ENCODE measurements around the gene MBD3. TPM values are rescaled to one million over a fixed set of nuclear protein-coding genes. Genes with fewer than 3 reads are reported as not detected.

MBD3 gene
- total RNA-seq, 2 experiments from 2014 or later = 68.9 to 87.5 TPM

GRCh38 chr19:1608359-1609102, 15.9 kb upstream of the MBD3 start:
- Mint-ChIP-seq H3K4me3 (no peak overlapping the region), H3K27me3 (no peaks in the 10 kb centered on the region), H3K9me3 (ENCODE audit: low read depth) (no peaks in the 10 kb centered on the region), H3K36me3 (ENCODE audit: low read depth) (peaks cover 27% of the 10 kb centered on the region), H3K27ac (peak overlapping the region; percentile 14), H3K4me1 (peaks cover 45% of the 10 kb centered on the region)
- peak; percentile 33 for DNase-seq
- no peak for ATAC-seq
- POLR2A ChIA-PET = interaction anchor here (0.6 to 1.1 kb wide), 2 partner anchors 16 to 29 kb away, joined by 3 read pairs; partner anchors contain the start of gene MBD3
- intact Hi-C loops (cut with DNase I, micrococcal nuclease) = loop anchor here (5.0 kb wide), 2 partner anchors 64 to 159 kb away; no protein-coding TSS in a partner anchor
- CTCF ChIA-PET = interaction anchor here (0.7 to 1.7 kb wide), 4 partner anchors 9 to 161 kb away, joined by 3 to 4 read pairs (median 3); no protein-coding TSS in a partner anchor

GRCh38 chr19:1606138-1606651, 13.5 kb upstream of the MBD3 start:
- Mint-ChIP-seq H3K27ac (peak overlapping the region; percentile 99), H3K9me3 (ENCODE audit: low read depth) (no peaks in the 10 kb centered on the region), H3K4me3 (peak overlapping the region; percentile 97), H3K4me1 (peaks cover 57% of the 10 kb centered on the region), H3K27me3 (no peaks in the 10 kb centered on the region), H3K36me3 (ENCODE audit: low read depth) (peaks cover 33% of the 10 kb centered on the region)
- CTCF ChIA-PET = interaction anchor here (0.7 to 1.3 kb wide), 5 partner anchors 13 to 478 kb away, joined by 3 to 6 read pairs (median 3); partner anchors contain the start of gene MBD3
- intact Hi-C loops (cut with DNase I, micrococcal nuclease) = loop anchor here (1.0 to 5.0 kb wide), 4 partner anchors 47 to 161 kb away; no protein-coding TSS in a partner anchor
- no peak for ATAC-seq
- POLR2A ChIA-PET = interaction anchor here (0.6 to 1.2 kb wide), 2 partner anchors 13 to 48 kb away, joined by 10 read pairs; partner anchors contain the start of gene MBD3
- no peak for DNase-seq

GRCh38 chr19:1605236-1606137, 12.8 kb upstream of the MBD3 start, which contains the start of gene UQCR11:
Gene UQCR11, minus strand, starts transcription at chr19:1605462. Its CDS starts 53 bp downstream, at chr19:1605409.
- DNase-seq (peak; percentile 96), ATAC-seq (peak; percentile 89)
- Mint-ChIP-seq H3K27me3 (no peaks in the 10 kb centered on the region), H3K27ac (peak within 1 kb of the TSS; percentile 99), H3K4me1 (peaks cover 52% of the 10 kb centered on the region), H3K9me3 (ENCODE audit: low read depth) (no peaks in the 10 kb centered on the region), H3K36me3 (ENCODE audit: low read depth) (peaks cover 29% of the 10 kb centered on the region), H3K4me3 (peak within 1 kb of the TSS; percentile 97)
- POLR2A ChIA-PET = interaction anchor here (0.6 to 1.2 kb wide), 2 partner anchors 13 to 49 kb away, joined by 10 read pairs; partner anchors contain the start of gene MBD3
- intact Hi-C loops (cut with DNase I, micrococcal nuclease) = loop anchor here (1.0 to 5.0 kb wide), 14 partner anchors 13 to 300 kb away; partner anchors contain the start of genes MBD3 (in 2 of the 2), ADAT3 (in 1 of the 2), ATP8B3 (in 1 of the 2) and C19orf25 (in 1 of the 2)
- CTCF ChIA-PET = interaction anchor here (0.6 to 1.3 kb wide), 6 partner anchors 13 to 514 kb away, joined by 3 to 6 read pairs (median 3); partner anchors contain the start of genes MBD3 and TCF3

DNA sequence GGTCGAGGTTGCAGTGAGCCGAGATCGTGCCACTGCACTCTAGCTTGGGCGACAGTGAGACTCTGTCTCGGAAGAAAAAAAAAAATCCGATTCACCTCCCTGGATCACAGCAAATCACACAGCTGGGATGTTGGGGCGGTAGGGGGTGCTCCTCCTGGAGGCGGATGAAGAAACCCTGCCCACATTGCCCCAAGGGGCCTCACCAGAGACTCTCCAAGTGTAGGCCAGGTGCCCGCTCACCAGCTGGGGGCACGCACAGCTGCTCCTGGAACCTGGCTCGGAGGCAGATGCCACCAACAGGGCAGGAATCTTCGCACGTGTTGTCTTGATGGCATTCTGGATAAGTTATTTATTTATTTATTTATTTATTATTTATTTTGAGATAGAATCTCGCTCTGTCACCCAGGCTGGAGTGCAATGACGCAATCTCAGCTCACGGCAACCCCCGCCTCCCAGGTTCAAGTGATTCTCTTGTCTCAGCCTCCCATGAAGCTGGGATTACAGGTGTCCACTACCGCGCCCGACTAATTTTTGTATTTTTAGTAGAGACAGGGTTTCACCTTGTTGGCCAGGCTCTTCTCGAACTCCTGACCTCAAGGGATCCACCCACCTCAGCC, 9.5 kb upstream of the MBD3 start:
- DNase-seq = no peak
- H3K27me3 Mint-ChIP-seq = no peaks in the 10 kb centered on the region
- ChIA-PET CTCF (interaction anchor here (1.9 kb wide), 1 partner anchor 9 kb away, joined by 7 read pairs; the partner anchor contains the start of gene MBD3), POLR2A (no interaction called here)
- no peak for ATAC-seq
- H3K9me3 Mint-ChIP-seq (ENCODE audit: low read depth) = no peaks in the 10 kb centered on the region
- peaks cover 36% of the 10 kb centered on the region for H3K36me3 Mint-ChIP-seq (ENCODE audit: low read depth)
- intact Hi-C loops (cut with DNase I, micrococcal nuclease) = no loop called here
- no peak overlapping the region for H3K27ac Mint-ChIP-seq
- no peak overlapping the region for H3K4me3 Mint-ChIP-seq
- peaks cover 33% of the 10 kb centered on the region for H3K4me1 Mint-ChIP-seq

GRCh38 chr19:1601613-1602064, 9.0 kb upstream of the MBD3 start:
- CTCF ChIA-PET = interaction anchor here (0.6 to 1.9 kb wide), 2 partner anchors 9 to 37 kb away, joined by 3 to 7 read pairs; partner anchors contain the start of gene MBD3
- Mint-ChIP-seq H3K27me3 (no peaks in the 10 kb centered on the region), H3K9me3 (ENCODE audit: low read depth) (no peaks in the 10 kb centered on the region), H3K4me1 (peaks cover 30% of the 10 kb centered on the region), H3K36me3 (ENCODE audit: low read depth) (peaks cover 36% of the 10 kb centered on the region), H3K4me3 (no peak overlapping the region), H3K27ac (no peak overlapping the region)
- ATAC-seq = no peak
- POLR2A ChIA-PET = no interaction called here
- intact Hi-C loops (cut with DNase I, micrococcal nuclease) = no loop called here
- no peak for DNase-seq

DNA sequence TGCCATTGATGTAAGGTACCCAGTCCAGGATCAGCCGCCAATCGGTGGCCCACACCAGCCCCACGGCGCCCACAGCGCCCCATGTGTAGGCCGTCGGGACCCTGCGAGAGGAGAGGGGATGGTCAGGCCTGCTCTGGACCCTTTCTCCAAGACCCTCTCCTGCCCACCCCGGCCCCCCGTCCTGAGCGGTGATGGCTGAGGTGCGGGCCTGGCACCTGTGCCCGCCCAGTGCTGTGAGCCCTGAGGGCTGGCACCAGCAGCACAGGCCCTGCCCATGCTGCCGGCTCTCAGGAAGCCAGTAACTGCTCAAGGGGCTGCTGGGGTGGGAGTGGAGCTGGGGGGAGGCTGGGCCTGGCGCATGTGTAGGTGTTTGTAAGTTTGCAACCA, 6.8 kb upstream of the MBD3 start:
- DNase-seq = no peak
- Mint-ChIP-seq H3K9me3 (ENCODE audit: low read depth) (no peaks in the 10 kb centered on the region), H3K27me3 (no peaks in the 10 kb centered on the region), H3K27ac (no peak overlapping the region), H3K4me3 (no peak overlapping the region), H3K4me1 (peaks cover 24% of the 10 kb centered on the region), H3K36me3 (ENCODE audit: low read depth) (peaks cover 36% of the 10 kb centered on the region)
- ATAC-seq = no peak
- intact Hi-C loops (cut with DNase I, micrococcal nuclease) = no loop called here
- CTCF ChIA-PET = interaction anchor here (0.6 kb wide), 1 partner anchor 553 kb away, joined by 3 read pairs; no protein-coding TSS in a partner anchor
- POLR2A ChIA-PET = no interaction called here

DNA sequence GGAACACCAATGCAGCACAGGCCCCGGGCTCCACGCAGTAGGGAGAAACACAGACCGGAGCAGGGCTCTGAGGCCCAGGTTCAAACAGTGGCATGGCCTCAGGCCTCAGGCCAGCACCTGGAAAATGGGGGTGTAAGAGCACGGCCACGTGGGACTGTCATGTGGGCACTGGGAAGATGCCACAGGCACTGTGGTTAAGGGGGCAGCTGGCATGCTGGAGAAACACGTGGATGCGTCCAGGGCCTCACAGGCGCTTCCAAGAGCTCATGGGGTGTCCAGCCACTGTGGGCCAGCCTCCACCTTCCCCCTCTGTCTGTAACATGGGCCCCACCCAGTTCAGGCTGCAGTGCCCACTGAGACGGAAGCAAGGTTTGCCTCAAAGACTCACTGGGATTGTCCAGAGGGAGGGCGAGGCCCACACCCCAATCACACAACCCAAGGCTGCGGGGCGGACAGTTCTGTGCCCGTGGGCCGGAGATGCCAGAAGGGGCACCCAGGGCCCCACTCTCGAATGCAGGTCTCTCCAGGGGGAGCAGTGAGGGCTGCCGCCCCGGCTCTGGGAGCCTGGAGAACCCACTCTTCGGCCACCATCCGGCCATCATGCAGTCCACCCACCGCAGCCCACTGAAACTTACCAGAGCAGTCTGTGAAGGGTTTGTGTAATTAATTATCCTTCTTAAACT, 6.3 kb upstream of the MBD3 start:
- ChIA-PET CTCF (interaction anchor here (0.7 kb wide), 2 partner anchors 12 to 150 kb away, joined by 3 to 4 read pairs; no protein-coding TSS in a partner anchor), POLR2A (no interaction called here)
- H3K9me3 Mint-ChIP-seq (ENCODE audit: low read depth) = no peaks in the 10 kb centered on the region
- no peaks in the 10 kb centered on the region for H3K27me3 Mint-ChIP-seq
- no peak overlapping the region for H3K4me3 Mint-ChIP-seq
- intact Hi-C loops (cut with DNase I, micrococcal nuclease) = no loop called here
- peaks cover 31% of the 10 kb centered on the region for H3K36me3 Mint-ChIP-seq (ENCODE audit: low read depth)
- ATAC-seq = no peak
- no peak overlapping the region for H3K27ac Mint-ChIP-seq
- no peak for DNase-seq
- peaks cover 18% of the 10 kb centered on the region for H3K4me1 Mint-ChIP-seq

- Mint-ChIP-seq H3K27me3 (no peaks in the 10 kb centered on the region), H3K4me3 (peak overlapping the region; percentile 79), H3K27ac (no peak overlapping the region), H3K36me3 (ENCODE audit: low read depth) (peaks cover 30% of the 10 kb centered on the region), H3K9me3 (ENCODE audit: low read depth) (no peaks in the 10 kb centered on the region), H3K4me1 (peaks cover 20% of the 10 kb centered on the region)
- DNase-seq = no peak
- ATAC-seq = no peak
- intact Hi-C loops (cut with DNase I, micrococcal nuclease) = loop anchor here (2.0 to 5.0 kb wide), 5 partner anchors 59 to 319 kb away; partner anchors contain the start of genes C19orf25 (in 1 of the 2), FAM174C (in 1 of the 2), KLF16 (in 1 of the 2) and TCF3 (in 1 of the 2)
- ChIA-PET CTCF (interaction anchor here (0.6 to 1.4 kb wide), 5 partner anchors 8 to 192 kb away, joined by 3 to 7 read pairs (median 4); no protein-coding TSS in a partner anchor), POLR2A (interaction anchor here (1.2 to 1.8 kb wide), 3 partner anchors 10 to 58 kb away, joined by 5 to 10 read pairs (median 8); partner anchors contain the start of gene UQCR11)
These were observed 772 bp upstream of the MBD3 start for GRCh38 chr19:1593501-1593772.

DNA sequence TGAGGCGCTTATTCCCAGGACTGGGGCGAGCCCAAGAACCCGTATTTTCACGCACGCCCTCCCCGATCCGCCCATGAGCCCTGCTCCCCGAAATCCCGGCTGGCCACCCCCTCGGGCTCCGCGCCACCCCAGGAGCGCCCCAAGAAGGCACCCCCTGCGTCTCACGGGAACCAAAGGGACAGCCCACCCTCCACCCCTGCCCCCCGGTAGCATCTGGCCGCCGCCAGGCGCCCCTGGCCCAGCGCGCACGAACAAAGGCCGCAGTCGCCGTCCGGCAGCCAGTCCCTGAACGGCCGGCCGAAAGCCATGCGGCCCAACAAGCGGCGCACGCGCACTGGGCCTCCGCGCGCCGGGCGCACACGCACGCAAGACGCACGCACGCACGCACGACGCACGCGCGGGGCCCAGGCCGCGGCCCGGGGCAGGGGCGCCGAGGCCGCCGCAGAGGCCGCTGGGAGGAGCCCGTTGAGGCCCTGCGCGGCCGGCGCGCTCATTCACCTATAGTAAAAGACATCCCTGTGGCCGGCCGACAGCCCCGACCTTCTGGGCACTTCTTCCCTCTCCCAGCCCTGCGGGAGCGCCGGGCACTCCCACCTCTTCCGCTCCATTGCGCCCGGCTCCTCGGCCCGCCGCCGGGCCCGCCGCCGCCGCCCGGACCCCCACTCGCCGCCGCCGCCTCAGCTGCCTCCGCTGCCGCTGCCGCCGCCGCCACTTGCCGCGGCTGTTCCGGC, 476 bp downstream of the MBD3 start:
- Mint-ChIP-seq H3K9me3 (ENCODE audit: low read depth) (no peaks in the 10 kb centered on the region), H3K4me3 (peak overlapping the region; percentile 94), H3K4me1 (peaks cover 22% of the 10 kb centered on the region), H3K27ac (peak overlapping the region; percentile 93), H3K36me3 (ENCODE audit: low read depth) (peaks cover 29% of the 10 kb centered on the region), H3K27me3 (no peaks in the 10 kb centered on the region)
- peak; percentile 86 for ATAC-seq
- POLR2A ChIA-PET = interaction anchor here (0.6 to 1.8 kb wide), 6 partner anchors 11 to 60 kb away, joined by 3 to 10 read pairs (median 4); partner anchors contain the start of gene UQCR11
- CTCF ChIA-PET = interaction anchor here (0.5 to 1.4 kb wide), 3 partner anchors 14 to 85 kb away, joined by 3 to 4 read pairs (median 3); no protein-coding TSS in a partner anchor
- intact Hi-C loops (cut with DNase I, micrococcal nuclease) = loop anchor here (1.0 to 5.0 kb wide), 14 partner anchors 13 to 644 kb away; partner anchors contain the start of genes TCF3 (in 2 of the 2), UQCR11 (in 2 of the 2), ATP8B3 (in 1 of the 2) and C19orf25 (in 1 of the 2)
- DNase-seq = peak; percentile 92

All from activated CD4-positive, alpha-beta T cell treated with anti-CD3 and anti-CD28 coated beads for 36 hours (primary cell).